LNCAP (cell line): Measurements from ENCODE around the gene BOLA3.

Experiments used
- CTCF ChIP-seq: fragments of 450-650 bp; IDR thresholded peaks from 2 replicates; pipeline ENCODE4 v1.5.1; 2017; ENCODE audit warnings: mild to moderate bottlenecking

BOLA3 gene

DNA sequence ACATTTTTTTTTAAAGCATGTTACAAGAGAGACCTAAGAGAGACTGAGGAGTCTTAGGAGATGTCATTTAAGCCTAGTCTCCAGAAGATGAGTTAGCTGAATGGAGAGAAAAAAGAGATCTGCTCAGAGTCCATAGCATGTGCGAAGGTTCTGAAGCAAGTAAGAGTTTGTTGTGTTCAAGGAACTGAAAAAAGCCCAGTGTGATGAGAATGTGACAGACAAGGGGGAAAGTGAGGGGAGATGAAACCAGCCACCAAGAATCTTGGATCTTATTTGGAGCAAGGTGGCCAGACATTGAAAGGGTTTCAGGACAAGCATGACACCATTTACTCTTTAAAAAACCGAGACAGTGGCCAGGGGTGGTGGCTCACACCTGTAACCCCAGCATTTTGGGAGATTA, 36.2 kb upstream of the BOLA3 start:
- no peak for TF ChIP-seq CTCF

DNA sequence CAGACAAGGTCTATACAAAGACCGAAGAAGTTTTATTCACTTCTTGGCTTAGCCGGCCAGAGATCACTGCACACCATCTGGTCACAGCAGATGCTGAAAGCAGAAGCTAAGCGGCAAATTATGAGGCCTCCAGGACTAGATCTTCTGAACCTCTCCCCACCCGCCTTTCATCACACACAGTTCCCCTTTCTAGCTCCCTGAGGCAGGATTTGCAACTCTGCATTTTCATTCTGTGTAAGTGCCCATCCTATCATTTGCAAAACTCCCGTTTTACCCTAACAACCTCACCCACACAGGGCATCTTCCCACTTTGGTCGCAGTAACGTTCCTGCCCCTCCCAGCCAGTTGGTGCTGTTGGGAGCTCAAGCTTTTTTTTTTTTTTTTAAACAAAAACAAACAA, 34.0 kb upstream of the BOLA3 start:
- TF ChIP-seq CTCF, result no peak

DNA sequence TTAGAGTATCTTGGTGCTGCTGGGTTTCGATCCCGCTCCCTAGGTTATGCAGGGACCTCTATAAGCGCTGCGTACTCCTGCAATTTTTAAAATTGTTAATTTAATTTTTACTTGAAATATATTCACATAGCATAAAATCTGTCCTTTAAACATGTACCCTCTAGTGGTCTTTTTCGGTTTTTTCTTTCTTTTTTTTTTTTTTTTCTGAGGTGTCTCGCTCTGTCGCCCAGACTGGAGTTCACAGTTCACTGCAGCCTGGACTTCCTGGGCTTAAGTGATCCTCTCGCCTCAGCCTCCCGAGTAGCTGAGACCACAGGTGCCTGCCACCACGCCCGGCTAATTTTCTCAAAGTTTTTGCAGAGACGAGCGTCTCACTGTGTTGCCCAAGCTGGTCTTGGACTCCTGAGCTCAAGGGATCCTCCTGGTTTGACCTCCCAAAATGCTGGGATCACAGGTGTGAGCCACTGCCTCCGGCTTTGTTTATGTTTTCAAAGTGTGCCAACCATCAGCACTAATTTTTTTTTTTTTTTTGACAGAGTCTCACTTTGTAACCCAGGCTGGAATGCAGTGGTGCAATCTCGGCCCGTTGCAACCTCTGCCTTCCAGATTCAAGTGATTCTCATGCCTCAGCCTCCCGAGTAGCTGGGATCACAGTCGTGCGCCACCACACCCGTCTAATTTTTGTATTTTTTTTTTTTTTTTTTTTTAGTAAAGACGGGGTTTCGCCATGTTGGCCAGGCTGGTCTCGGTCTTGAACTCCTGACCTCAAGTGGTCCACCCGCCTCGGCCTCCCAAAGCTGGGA, 31.6 kb upstream of the BOLA3 start:
- TF ChIP-seq CTCF, result no peak

GRCh38 chr2:74178211-74179062, 30.7 kb upstream of the BOLA3 start, which contains the start of gene MOB1A:
TSS of gene MOB1A (minus strand) at chr2:74178879. CDS start at chr2:74178674, 205 bp downstream.
- no peak for TF ChIP-seq CTCF

DNA sequence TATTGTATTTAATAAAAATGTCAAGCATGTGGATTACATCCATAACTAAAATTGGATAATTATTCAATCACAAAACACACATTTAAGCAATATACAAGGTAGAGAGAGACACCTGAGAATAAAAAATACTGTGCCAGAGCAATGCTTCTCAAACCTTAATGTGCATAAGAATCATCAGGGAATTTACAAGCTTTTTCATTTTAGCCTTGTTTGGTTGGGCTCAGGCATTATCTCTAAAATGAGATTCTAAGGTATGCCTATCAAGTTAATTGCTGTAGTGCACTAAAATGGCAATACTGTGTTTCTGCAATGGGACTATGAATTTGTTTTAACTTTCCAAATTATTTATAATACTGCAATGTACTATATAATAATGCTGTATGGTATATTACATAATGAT, 30.0 kb upstream of the BOLA3 start:
- no peak for TF ChIP-seq CTCF

- no peak for TF ChIP-seq CTCF
Measured at GRCh38 chr2:74174909-74175308, 27.2 kb upstream of the BOLA3 start.

DNA sequence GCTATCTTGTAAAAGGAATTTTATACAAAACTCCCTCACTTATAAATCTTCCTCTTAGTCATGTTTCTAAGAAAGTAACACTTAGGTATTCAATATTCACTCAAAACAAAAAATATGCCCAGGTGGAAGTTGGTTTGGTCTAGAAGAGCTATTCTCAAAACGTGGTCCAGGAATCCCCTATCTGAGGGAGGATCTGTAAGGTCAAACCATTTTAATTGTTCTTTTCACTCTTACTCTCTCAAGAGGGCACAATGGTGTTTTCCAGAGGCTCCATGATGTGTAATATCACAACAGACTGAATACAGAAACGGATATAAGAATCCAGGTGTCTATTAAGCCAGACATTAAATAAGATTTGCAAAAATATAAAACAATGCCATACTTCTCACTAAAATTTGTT, 21.0 kb upstream of the BOLA3 start:
- no peak for TF ChIP-seq CTCF
